Esophagus muscularis mucosa (tissue), 4 donors: ENCODE data around the gene PALMD. TPM values are rescaled to one million over a fixed set of nuclear protein-coding genes. Genes with fewer than 3 reads are reported as not detected.

Experiments
- DNase-seq: peaks from one replicate; pipeline ENCODE4 v3.0.0-alpha.2; 2017; ENCODE audit errors: extremely low spot score
- H3K27ac ChIP-seq, 4 donors: fragments of 200-600 bp; sonication (generic); replicated peaks in 1 of 4; 1 replicate in 3 of 4; 2 replicates in 1 of 4; pipeline ENCODE4 v1.5.1; 2016 to 2019; ENCODE audit warnings: mild to moderate bottlenecking in 1 of 4
- H3K27me3 ChIP-seq, 4 donors: fragments of 200-600 bp; sonication (generic); one replicate each; pipeline versions ENCODE4 v1.5.1 to v1.6.0; 2016 to 2019
- H3K36me3 ChIP-seq, 4 donors: fragments of 200-600 bp; sonication (generic); one replicate each; pipeline ENCODE4 v1.5.1; 2016 to 2019
- H3K4me1 ChIP-seq, 4 donors: fragments of 200-600 bp; sonication (generic); one replicate each; pipeline ENCODE4 v1.5.1; 2016 to 2019
- H3K4me3 ChIP-seq, 4 donors: fragments of 200-600 bp; sonication (generic); 1 replicate in 2 of 4; 2 replicates in 2 of 4; pipeline ENCODE4 v1.5.1; 2016 to 2019; ENCODE audit warnings: mild to moderate bottlenecking in 4 of 4, moderate library complexity in 1 of 4
- H3K9me3 ChIP-seq, 4 donors: fragments of 200-600 bp; sonication (generic); 1 replicate in 3 of 4; 2 replicates in 1 of 4; pipeline ENCODE4 v1.5.1; 2016 to 2019
- EP300 ChIP-seq: sonication (generic); formaldehyde crosslinking; IDR thresholded peaks from one replicate; pipeline ENCODE4 v1.6.1; 2017; ENCODE audit warnings: antibody characterized with exemption
- POLR2A ChIP-seq: fragments of 450-650 bp; IDR thresholded peaks from one replicate; pipeline ENCODE4 v1.6.1; 2017; ENCODE audit warnings: antibody characterized with exemption, moderate library complexity, mild to moderate bottlenecking, low read depth
- POLR2AphosphoS5 ChIP-seq, 2 donors: sonication (generic); formaldehyde crosslinking; IDR thresholded peaks; one replicate each; pipeline ENCODE4 v1.6.1; 2017; ENCODE audit warnings: antibody characterized with exemption in 2 of 2
- WGBS: methylation state at CpG from one replicate; pipeline ENCODE4 v1.1.5; 2018; 5-methylcytosine and 5-hydroxymethylcytosine counted together
- intact Hi-C: fragments of 100-400 bp; cut with DNase I; formaldehyde crosslinking; loops from one replicate; pipeline ENCODE4 v1.15.1; 2023
- total RNA-seq, 4 donors: library from RNA; depleted of rRNA; stranded (reverse); fragments of >200 nt; gene quantifications; one replicate each; pipeline versions ENCODE4 v1.1.0 to v1.2.1, GENCODE V29; 2016
- TF ChIP-seq, protein P1 (sequence below), 3 experiments: fragments of 200-600 bp in 2 of 3; fragments of 450-650 bp in 1 of 3; sonication (generic) in 2 of 3; IDR thresholded peaks; one replicate each; pipeline ENCODE4 v1.5.1; 2017 to 2019; ENCODE audit warnings: antibody characterized with exemption in 3 of 3, mild to moderate bottlenecking in 2 of 3, moderate library complexity in 1 of 3

Gene PALMD
- total RNA-seq, 4 donors from 2014 or later = 15.4 to 33.0 (median 27.5) TPM

DNA sequence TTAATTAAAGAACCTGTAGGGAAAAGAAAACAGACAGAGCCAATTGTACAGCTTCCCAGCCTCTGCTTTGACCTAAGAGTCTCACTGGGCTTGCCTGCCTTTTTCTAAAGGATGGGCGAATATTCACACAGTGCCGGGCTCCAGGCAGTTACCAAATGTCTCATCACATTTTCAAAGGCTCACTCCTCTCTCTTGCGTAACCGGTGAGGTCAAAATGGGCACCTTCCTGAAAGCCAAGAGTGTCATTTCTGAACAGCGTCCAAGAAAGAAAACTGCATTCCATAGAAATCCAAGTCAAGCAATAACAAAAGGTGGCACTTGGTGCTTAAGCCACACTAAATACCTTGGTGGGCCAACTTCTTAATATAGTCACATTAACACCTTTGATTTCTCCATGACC is 710 bp upstream of the PALMD start:
- peak; percentile 40 to 74 for TF ChIP-seq POLR2AphosphoS5 (IDR thresholded peaks at IDR 0.05)
- TF ChIP-seq EP300 = no peak
- Histone ChIP-seq H3K4me1 (peaks cover 19 to 68% (median 55%) of the 10 kb centered on the region in 4 donors), H3K36me3 (peaks cover 0 to 5% (median 0%) of the 10 kb centered on the region in 4 donors), H3K4me3 (peak overlapping the region; percentile 42 to 59 (median 54)), H3K27ac (peak overlapping the region; percentile 76 to 84 (median 81)), H3K9me3 (no peaks in the 10 kb centered on the region), H3K27me3 (no peaks in the 10 kb centered on the region)
- no peak for DNase-seq
- intact Hi-C loops = loop anchor here (5.0 kb wide), 1 partner anchor 42 kb away; no protein-coding TSS in a partner anchor
- 30% methylated on average over 5 of the region's 5 CpGs for WGBS

DNA sequence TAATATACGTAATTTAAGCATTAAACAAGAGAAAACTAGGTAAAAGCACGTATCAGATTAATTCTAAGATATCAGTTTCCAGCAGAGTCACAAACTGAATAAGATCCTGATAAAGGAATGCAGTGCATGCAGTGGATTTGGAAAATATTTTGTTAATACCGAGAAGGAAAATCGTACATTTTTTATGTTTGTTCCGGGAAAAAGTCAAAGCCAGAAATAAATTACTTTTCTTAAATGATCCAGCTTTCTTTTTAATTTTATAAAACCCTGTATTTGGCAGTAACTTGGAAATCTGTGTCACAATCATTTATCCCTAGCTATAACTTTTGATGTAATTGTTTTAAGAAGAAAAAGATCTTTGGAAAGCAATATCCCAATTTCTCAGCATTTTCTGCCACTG is 955 bp downstream of the PALMD start:
- 25% methylated on average over 5 of the region's 5 CpGs for WGBS
- Histone ChIP-seq H3K4me3 (peak overlapping the region; percentile 42 to 59 (median 54)), H3K27ac (peak overlapping the region; percentile 76 to 84 (median 81))

DNA sequence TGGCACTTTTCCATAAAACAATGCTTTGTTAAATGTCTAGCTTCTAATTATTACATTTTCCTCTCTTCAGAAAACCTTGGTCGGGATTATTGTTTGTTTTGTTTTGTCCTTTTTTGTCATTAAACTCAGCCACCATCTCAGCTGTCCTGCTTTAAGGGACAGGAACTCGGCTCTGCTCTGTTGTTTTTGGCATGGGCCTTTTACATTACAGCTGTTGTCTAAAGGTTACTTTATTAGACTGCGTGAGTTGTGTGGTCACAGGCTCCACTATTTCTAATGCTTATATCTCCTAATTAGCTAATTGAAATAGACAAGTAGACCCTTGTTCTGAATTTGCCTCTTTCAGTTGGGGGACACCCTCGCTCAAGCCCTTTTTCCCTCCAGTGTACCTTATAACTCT is 1.6 kb downstream of the PALMD start:
- TF ChIP-seq, protein P1, sequence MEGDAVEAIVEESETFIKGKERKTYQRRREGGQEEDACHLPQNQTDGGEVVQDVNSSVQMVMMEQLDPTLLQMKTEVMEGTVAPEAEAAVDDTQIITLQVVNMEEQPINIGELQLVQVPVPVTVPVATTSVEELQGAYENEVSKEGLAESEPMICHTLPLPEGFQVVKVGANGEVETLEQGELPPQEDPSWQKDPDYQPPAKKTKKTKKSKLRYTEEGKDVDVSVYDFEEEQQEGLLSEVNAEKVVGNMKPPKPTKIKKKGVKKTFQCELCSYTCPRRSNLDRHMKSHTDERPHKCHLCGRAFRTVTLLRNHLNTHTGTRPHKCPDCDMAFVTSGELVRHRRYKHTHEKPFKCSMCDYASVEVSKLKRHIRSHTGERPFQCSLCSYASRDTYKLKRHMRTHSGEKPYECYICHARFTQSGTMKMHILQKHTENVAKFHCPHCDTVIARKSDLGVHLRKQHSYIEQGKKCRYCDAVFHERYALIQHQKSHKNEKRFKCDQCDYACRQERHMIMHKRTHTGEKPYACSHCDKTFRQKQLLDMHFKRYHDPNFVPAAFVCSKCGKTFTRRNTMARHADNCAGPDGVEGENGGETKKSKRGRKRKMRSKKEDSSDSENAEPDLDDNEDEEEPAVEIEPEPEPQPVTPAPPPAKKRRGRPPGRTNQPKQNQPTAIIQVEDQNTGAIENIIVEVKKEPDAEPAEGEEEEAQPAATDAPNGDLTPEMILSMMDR (IDR thresholded peaks at IDR 0.05) = no peak
- TF ChIP-seq EP300 = no peak
- TF ChIP-seq POLR2A = no peak
- Histone ChIP-seq H3K4me1 (peaks cover 42 to 91% (median 78%) of the 10 kb centered on the region in 4 donors), H3K9me3 (no peaks in the 10 kb centered on the region), H3K27ac (peak overlapping the region; percentile 76 to 84 (median 81)), H3K4me3 (peak overlapping the region; percentile 42 to 59 (median 54)), H3K27me3 (no peaks in the 10 kb centered on the region), H3K36me3 (peaks cover 0 to 5% (median 0%) of the 10 kb centered on the region in 4 donors)
- 45% methylated on average over 4 of the region's 4 CpGs for WGBS
- intact Hi-C loops = loop anchor here (5.0 kb wide), 1 partner anchor 40 kb away; no protein-coding TSS in a partner anchor
- DNase-seq = no peak

More for the DNA sequence above, 955 bp downstream of the PALMD start:
- H3K9me3 ChIP-seq = no peaks in the 10 kb centered on the region
- H3K36me3 ChIP-seq = peaks cover 0 to 5% (median 0%) of the 10 kb centered on the region in 4 donors
- no peak for DNase-seq
- intact Hi-C loops = loop anchor here (5.0 kb wide), 1 partner anchor 40 kb away; no protein-coding TSS in a partner anchor
- H3K27me3 ChIP-seq = no peaks in the 10 kb centered on the region
- H3K4me1 ChIP-seq = peaks cover 36 to 85% (median 72%) of the 10 kb centered on the region in 4 donors
- TF ChIP-seq EP300 (no peak), POLR2AphosphoS5 (IDR thresholded peaks at IDR 0.05) (no peak), POLR2A (no peak)
- TF ChIP-seq, protein P1 (IDR thresholded peaks at IDR 0.05) = no peak

DNA sequence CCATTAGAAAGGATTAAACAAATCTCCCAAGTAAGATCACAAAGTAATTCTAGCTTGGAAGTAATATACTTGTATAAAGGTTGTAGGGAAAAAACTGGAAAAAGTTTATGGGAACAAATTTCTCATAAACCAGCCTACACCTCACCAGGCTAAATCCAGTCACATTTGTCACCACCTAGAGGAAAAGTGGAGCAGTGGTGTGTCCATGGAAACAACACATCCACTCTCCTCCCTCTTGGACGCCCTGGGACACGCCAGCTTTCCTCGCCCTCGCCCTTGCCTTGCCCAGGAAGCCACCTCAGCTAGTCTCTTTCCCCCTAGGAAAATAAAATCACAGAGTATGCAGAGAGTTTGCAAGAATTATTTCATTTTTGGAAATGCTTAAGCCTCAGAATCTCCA is 2.2 kb downstream of the PALMD start:
- TF ChIP-seq POLR2AphosphoS5 (IDR thresholded peaks at IDR 0.05) = peak; percentile 54 to 67
- no peak for TF ChIP-seq POLR2A
- TF ChIP-seq, protein P1 (IDR thresholded peaks at IDR 0.05) = peak; percentile 15 to 37 (median 36)
- TF ChIP-seq EP300 = no peak
- peak overlapping the region; percentile 42 to 59 (median 54) for H3K4me3 ChIP-seq

DNA sequence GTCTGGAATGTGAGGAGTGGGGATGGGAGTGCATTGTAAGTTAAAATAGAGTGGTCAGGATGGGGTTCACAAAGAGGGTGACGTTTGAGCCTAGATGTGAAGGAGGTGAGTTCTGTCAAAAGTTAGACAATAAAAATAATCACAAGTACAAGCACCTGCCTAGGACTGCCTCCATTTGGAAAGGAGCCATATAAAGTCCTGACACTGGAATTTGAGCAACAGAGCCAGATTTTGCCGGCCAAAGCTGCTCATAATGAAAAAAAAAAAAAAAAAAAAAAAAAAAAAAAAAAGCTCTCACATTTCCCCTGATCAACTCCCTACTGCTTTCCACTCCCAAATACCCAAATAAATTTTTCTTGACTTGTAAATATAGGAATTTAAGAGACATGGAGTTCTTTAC is 4.1 kb downstream of the PALMD start:
- H3K27ac ChIP-seq = peak overlapping the region; percentile 55 to 83 (median 70)
- peak overlapping the region in 2 of 4 donors; percentile 6 to 51 for H3K4me3 ChIP-seq

More for the DNA sequence above, 2.2 kb downstream of the PALMD start:
- peaks cover 0 to 5% (median 0%) of the 10 kb centered on the region in 4 donors for H3K36me3 ChIP-seq
- H3K9me3 ChIP-seq = no peaks in the 10 kb centered on the region
- WGBS = 54% methylated on average over 4 of the region's 4 CpGs
- DNase-seq = no peak
- intact Hi-C loops = loop anchor here (5.0 kb wide), 1 partner anchor 39 kb away; no protein-coding TSS in a partner anchor
- peaks cover 44 to 97% (median 84%) of the 10 kb centered on the region in 4 donors for H3K4me1 ChIP-seq
- H3K27me3 ChIP-seq = no peaks in the 10 kb centered on the region
- H3K27ac ChIP-seq = peak overlapping the region; percentile 76 to 84 (median 81)

More for the DNA sequence above, 4.1 kb downstream of the PALMD start:
- DNase-seq = no peak
- intact Hi-C loops = no loop called here
- TF ChIP-seq POLR2AphosphoS5 (IDR thresholded peaks at IDR 0.05) (no peak), POLR2A (no peak), EP300 (no peak)
- TF ChIP-seq, protein P1 (IDR thresholded peaks at IDR 0.05) = no peak
- H3K27me3 ChIP-seq = no peaks in the 10 kb centered on the region
- peaks cover 0 to 5% (median 0%) of the 10 kb centered on the region in 4 donors for H3K36me3 ChIP-seq
- H3K9me3 ChIP-seq = no peaks in the 10 kb centered on the region
- H3K4me1 ChIP-seq = peaks cover 35 to 90% (median 73%) of the 10 kb centered on the region in 4 donors
- 23% methylated on average over 2 of the region's 2 CpGs for whole genome bisulfite sequencing
